Erythroblast (primary cell): Measurements from ENCODE around the gene DHRS2.
A peak's percentile ranks its signal among the peaks of the same experiment; 100 is the strongest.

Experiments used
- DNase-seq, 2 experiments: peaks; one replicate each; lab custom pipeline; 2025; lab: John Stamatoyannopoulos, UW
- GATA1 ChIP-seq: IDR thresholded peaks from 2 replicates; pipeline ENCODE4 v1.6.1; 2011; ENCODE audit warnings: low read depth, mild to moderate bottlenecking, control low read depth, low read length, moderate library complexity
- POLR2A ChIP-seq: IDR thresholded peaks from 2 replicates; pipeline ENCODE4 v1.6.1; 2011; ENCODE audit warnings: mild to moderate bottlenecking, low read length

DHRS2 gene

DNA sequence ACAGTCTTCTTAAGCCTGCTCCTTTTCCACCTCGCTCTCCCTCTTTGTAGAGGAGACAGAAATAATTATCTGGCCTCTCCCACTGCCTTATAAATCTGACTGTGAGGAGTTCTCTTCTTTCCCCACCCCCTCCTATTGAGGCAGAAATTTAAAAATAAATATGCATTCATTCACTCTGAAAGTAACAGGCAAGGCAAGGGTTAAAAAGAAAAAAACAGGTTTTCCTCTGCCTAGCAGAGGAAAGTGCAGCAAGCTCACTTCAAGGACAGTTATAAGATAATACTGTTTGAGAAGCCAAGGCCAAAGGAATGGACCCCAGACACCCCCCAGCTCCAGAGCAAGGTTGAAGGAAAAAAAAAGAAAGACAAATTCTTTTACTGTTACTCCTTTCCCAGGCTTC, 56.3 kb downstream of the DHRS2 start:
- DNase-seq, result no peak
- no peak for TF ChIP-seq GATA1
- no peak for TF ChIP-seq POLR2A

DNA sequence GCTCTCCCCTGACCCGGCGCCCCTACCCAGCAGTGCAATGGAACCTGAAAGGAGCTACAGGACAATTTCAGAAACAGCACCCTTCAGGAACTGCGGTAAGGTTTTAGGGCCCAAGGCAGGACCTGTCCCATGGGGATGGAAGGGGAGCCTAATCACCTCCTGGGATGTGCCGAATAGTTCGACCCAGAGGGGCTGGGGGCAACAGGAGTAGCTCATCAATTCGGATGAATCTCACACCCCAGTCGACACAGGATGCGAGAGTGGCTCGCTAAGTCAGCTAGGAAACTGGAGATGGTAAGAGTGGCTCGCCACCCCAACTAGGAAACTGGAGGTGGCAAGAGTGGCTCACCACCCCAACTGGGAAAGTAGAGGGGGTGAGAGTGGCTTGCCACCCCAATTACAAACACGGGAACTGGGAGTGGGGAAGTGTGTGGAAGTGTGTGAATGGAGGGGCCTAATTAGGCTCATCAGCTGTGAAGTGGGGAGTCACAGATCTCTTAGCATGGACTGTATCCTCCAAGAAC, 57.1 kb downstream of the DHRS2 start:
- TF ChIP-seq POLR2A (no peak), GATA1 (no peak)
- no peak for DNase-seq

DNA sequence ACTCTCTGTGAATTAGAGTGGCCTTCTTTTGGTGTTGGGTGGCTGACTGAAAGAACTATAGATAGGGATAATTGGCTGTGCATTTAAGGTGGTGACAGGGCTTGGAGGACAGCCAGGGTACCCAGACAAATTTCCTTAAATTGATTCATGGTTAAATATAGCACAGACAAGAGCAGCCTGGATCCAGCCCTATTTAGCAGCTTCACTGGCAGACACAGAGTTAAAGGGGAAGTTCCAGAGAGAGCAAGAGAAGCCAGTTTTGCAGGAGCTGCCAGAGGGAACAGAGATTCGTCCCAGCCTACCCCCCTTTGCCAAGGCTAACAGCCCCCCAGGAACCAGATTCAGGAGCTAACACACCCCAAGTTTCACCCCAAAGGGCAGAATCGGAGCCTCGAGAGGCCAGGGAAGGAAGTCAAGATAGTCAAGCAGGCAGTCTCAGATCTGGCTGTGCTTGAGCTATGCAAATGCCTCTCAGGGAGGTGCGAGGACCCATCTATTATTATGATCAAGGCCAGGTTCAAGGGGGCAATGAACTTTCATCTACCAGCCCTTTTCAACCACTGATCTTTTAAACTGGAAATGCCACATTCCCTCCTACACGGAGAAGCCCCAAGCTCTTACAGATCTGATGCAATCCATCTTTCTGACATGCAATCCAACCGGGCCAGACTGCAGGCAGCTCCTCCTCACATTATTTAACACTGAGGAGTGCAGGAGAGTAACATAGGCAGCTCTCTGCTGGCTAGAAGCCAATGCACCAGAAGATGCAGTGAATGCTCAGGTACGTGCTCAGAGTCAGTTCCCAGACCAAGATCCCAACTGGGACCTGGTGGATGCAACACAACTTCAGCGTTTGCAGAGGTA, 58.2 kb downstream of the DHRS2 start:
- peak; percentile 54 to 82 for DNase-seq
- TF ChIP-seq POLR2A, result no peak
- TF ChIP-seq GATA1, result no peak
